Measurements from ENCODE around the gene ITGB2. TPM values are rescaled to one million over a fixed set of nuclear protein-coding genes. Genes with fewer than 3 reads are reported as not detected.

The ITGB2 gene
- total RNA-seq, 4 donors from 2014 or later = 18.4 to 40.7 (median 20.4) TPM

DNA sequence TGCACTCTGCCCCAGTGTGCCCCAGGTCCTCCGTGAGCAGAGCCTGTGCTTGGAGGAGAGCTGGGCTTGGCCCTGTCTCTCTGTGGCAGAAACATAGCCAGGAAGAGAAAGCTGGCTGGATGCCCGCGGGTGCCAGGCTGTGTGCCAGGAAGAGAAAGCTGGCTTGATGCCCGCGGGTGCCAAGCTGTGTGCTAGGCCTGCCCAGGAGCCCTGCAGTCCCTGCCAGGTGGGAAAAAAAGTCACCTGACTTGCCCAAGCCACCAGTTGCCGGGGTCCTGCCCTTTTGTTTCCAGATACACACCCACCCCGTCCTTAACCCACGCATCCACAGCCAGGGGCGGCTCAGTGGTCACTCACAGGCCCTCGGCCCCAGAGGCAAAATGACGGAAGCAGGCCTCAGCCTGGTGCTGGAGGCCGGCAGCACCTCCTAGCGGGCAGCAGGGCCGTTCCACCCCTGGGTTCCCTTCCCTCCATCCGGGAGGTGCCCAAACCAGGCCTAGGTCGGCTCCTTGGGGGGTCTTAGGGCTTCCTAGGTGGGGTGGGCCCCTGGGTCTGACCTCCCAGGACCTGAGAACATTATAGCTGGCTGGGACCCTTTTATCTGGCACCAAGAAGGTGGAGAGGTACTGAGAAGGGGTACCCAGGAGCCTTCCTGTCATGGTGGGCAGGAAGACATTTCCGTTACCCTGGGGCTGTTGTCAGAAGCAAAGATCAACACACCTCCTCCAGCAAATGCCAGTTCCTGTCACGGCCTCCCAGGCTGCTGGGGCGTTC, 9.1 kb downstream of the ITGB2 start:
- 27 to 32% methylated on average over 13 to 17 of the region's 19 CpGs for WGBS, 2 donors
- intact Hi-C loops (cut with DNase I; ENCODE audit: low total_unique reads) = no loop called here
- DNase-seq (ENCODE audit: low spot score in 2 of 2) = peak; percentile 73 to 95
- H3K4me3 ChIP-seq (ENCODE audit: low read depth, poor library complexity, severe bottlenecking) = no peak overlapping the region
- TF ChIP-seq, protein P1, sequence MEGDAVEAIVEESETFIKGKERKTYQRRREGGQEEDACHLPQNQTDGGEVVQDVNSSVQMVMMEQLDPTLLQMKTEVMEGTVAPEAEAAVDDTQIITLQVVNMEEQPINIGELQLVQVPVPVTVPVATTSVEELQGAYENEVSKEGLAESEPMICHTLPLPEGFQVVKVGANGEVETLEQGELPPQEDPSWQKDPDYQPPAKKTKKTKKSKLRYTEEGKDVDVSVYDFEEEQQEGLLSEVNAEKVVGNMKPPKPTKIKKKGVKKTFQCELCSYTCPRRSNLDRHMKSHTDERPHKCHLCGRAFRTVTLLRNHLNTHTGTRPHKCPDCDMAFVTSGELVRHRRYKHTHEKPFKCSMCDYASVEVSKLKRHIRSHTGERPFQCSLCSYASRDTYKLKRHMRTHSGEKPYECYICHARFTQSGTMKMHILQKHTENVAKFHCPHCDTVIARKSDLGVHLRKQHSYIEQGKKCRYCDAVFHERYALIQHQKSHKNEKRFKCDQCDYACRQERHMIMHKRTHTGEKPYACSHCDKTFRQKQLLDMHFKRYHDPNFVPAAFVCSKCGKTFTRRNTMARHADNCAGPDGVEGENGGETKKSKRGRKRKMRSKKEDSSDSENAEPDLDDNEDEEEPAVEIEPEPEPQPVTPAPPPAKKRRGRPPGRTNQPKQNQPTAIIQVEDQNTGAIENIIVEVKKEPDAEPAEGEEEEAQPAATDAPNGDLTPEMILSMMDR (IDR thresholded peaks at IDR 0.05) = peak in 1 of 3 donors; percentile 38
- TF ChIP-seq POLR2A (IDR thresholded peaks at IDR 0.05) = no peak

DNA sequence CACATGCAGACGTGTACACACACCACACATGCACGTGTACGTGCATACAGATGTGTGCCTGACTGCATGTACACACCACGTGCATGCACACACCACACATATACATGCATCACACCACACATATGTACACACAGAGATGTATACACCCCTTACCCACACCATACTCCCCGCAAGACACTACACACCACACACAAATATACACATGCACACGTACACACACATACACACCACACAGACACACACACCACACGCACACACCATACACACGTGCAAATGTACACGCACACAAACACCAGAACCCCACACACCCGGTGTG, 9.7 kb downstream of the ITGB2 start:
- TF ChIP-seq, protein P1 (IDR thresholded peaks at IDR 0.05) = no peak
- TF ChIP-seq POLR2A (IDR thresholded peaks at IDR 0.05) = no peak
- intact Hi-C loops (cut with DNase I; ENCODE audit: low total_unique reads) = no loop called here

DNA sequence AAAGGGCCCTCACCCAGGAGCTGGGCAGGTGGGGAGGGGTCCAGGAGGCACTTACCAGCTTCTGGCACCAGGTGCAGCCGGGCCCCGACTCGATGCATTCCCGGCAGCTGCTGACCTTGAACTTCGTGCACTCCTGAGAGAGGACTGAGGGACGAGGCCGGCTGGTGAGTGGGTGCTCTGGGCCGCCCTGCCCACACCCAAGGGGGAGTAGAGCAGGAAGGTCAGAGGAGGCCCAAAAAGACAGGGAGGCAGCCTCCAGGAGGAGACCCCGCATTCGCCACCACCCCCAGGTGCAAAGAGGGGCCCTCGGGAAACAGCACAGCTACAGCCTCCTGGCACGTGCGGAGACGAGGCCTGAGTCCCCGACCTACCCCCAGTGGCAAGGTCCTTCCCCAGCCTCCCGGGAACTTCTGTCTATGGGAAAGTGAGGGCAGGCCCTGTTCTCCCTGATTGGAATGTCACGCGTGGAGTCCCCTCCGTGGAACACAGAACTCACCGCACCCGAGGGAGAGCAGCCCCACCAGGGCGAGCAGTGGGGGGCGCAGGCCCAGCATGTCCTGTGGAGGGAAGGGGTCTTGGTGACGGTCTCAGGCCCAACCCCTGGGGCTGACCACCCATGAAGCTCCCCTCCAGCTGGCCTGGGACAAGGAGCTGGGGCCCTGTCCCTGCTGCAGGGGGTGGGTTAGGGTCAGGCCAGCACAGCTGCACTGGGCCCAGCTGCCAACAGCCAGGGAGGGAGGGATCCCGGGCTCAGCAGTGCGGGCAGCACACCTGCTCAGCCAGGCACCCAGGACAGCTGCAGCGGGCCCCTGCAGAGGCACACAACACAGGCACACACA, 10.3 kb downstream of the ITGB2 start:
- 86 to 89% methylated on average over 18 to 24 of the region's 27 CpGs for WGBS, 2 donors
- intact Hi-C loops (cut with DNase I; ENCODE audit: low total_unique reads) = no loop called here
- no peak overlapping the region for H3K4me3 ChIP-seq (ENCODE audit: low read depth, poor library complexity, severe bottlenecking)
- no peak for DNase-seq (ENCODE audit: low spot score in 2 of 2)
- TF ChIP-seq POLR2A (IDR thresholded peaks at IDR 0.05) = no peak
- TF ChIP-seq, protein P1 (IDR thresholded peaks at IDR 0.05) = no peak

More for the DNA sequence above, 9.7 kb downstream of the ITGB2 start:
- DNase-seq (ENCODE audit: low spot score in 2 of 2) = no peak
- no peak overlapping the region for H3K4me3 ChIP-seq (ENCODE audit: low read depth, poor library complexity, severe bottlenecking)
- 49 to 67% methylated on average over 10 of the region's 10 CpGs for WGBS, 2 donors

DNA sequence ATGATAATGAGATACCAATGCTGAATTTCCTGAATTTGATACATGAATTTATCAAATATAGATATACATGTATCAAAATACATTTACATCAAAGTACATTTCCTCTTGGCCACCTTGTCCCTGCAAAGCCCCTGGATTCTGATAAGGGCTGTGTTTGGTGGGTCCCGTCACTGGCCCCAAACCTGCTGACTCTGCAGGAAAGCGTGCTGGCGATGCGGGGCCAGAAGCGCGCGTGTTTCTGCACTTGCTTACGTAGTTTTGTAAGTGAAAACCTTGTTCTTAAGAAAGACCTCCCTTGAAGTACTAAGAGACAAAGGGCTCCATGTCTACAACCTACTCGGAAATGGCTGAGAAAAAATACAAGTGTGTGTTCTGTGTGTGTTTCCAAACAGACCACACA, 11.0 kb downstream of the ITGB2 start:
- no peak for TF ChIP-seq POLR2A (IDR thresholded peaks at IDR 0.05)
- TF ChIP-seq, protein P1 (IDR thresholded peaks at IDR 0.05) = no peak
- 89 to 91% methylated on average over 9 of the region's 9 CpGs for WGBS, 2 donors
- no peak overlapping the region for H3K4me3 ChIP-seq (ENCODE audit: low read depth, poor library complexity, severe bottlenecking)
- DNase-seq (ENCODE audit: low spot score in 2 of 2) = no peak
- intact Hi-C loops (cut with DNase I; ENCODE audit: low total_unique reads) = no loop called here

DNA sequence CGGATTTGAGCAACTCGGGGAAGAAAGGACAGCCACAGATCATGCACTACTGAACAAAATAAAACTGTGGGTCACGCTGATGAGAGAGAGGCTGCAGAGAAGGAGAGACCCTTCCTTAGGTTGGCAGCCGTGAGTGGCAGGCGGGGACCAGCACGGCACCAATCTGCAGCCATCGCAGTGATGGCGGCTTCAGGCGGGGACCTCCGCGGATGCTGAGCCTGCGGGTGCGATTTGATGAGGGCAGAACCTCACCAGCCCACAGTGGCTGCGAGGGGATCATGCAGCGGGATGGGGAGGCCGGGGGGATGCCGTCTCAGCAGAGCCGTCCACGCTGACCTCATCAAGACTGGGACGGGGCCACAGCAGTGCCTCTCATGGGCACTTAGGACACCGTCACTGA, 11.8 kb downstream of the ITGB2 start:
- intact Hi-C loops (cut with DNase I; ENCODE audit: low total_unique reads) = no loop called here
- TF ChIP-seq, protein P1 (IDR thresholded peaks at IDR 0.05) = no peak
- no peak for TF ChIP-seq POLR2A (IDR thresholded peaks at IDR 0.05)
- WGBS, 2 donors = 91 to 96% methylated on average over 21 of the region's 21 CpGs

More for the DNA sequence above, 11.8 kb downstream of the ITGB2 start:
- DNase-seq (ENCODE audit: low spot score in 2 of 2) = no peak
- H3K4me3 ChIP-seq (ENCODE audit: low read depth, poor library complexity, severe bottlenecking) = no peak overlapping the region

Data from lower leg skin (tissue), 4 donors.